ENCODE measurements around the gene TRIML1. TPM values are rescaled to one million over a fixed set of nuclear protein-coding genes. Genes with fewer than 3 reads are reported as not detected.

The TRIML1 gene
- total and polyA plus RNA-seq, 2 donors (not counting 1 experiment from before 2014, with no cell fraction given), result not detected

DNA sequence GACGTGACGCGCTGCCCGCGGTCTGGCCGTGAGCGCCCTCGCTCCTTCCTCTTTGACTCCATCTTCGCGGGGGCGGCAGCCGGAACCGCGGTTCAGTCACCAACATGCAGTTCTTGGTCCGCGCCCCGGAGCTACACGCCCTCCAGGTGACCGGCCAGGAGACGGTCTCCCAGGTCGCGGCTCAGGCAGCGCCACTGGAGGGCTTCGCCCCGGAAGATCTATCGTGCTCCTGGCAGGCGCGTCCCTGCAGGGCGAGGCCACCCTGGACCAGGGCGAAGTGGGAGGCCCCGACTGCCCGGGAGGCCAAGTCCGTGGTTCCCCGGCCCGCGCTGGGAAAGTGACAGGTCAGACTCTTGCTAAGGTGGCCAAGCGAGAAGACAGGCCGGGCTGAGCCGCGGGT lies 32.8 kb upstream of the TRIML1 start:
- no peaks in the 10 kb centered on the region for H4K20me1 ChIP-seq (ENCODE audit: control insufficient read depth, insufficient read depth, low read length, poor library complexity, severe bottlenecking)
- intact Hi-C loops (cut with micrococcal nuclease), result no loop called here
- DNase-seq (no peak), ATAC-seq (ENCODE audit: low read depth) (no peak)
- peaks cover 0 to 13% (median 2%) of the 10 kb centered on the region in 3 donors for H3K9me3 ChIP-seq (ENCODE audit: control extremely low read depth in 1 of 3, control insufficient read depth in 2 of 3, insufficient read depth in 1 of 3, low read length in 2 of 3)
- no peaks in the 10 kb centered on the region for H3K79me2 ChIP-seq (ENCODE audit: control insufficient read depth, insufficient read depth, low read length)
- H3K9ac ChIP-seq (ENCODE audit: low read length), result no peak overlapping the region
- H3K27me3 ChIP-seq (replicated peaks in 1 of 4; ENCODE audit: control extremely low read depth in 1 of 4, control insufficient read depth in 3 of 4, insufficient read depth in 4 of 4, low read length in 3 of 4), result no peaks in the 10 kb centered on the region
- Mint-ChIP-seq H3K4me1 (no peaks in the 10 kb centered on the region), H3K9me3 (ENCODE audit: insufficient read depth) (peaks cover 5% of the 10 kb centered on the region), H3K27me3 (no peaks in the 10 kb centered on the region), H3K4me3 (no peak overlapping the region), H3K27ac (no peak overlapping the region)
- ChIA-PET CTCF (no interaction called here), POLR2A (no interaction called here)
- 97% methylated on average over 40 of the region's 40 CpGs for WGBS (ENCODE audit: insufficient coverage)
- H3K36me3 ChIP-seq (replicated peaks in 1 of 2; ENCODE audit: control extremely low read depth in 1 of 2, control insufficient read depth in 1 of 2, extremely low read depth in 1 of 2, insufficient read depth in 2 of 2, low read length in 1 of 2), result no peaks in the 10 kb centered on the region
- H3K4me2 ChIP-seq (replicated peaks; ENCODE audit: low read depth, low read length, poor library complexity, severe bottlenecking), result no peak overlapping the region
- H3K4me1 ChIP-seq (ENCODE audit: control insufficient read depth in 2 of 2, insufficient read depth in 2 of 2, low read length in 2 of 2), result no peaks in the 10 kb centered on the region
- no peak for TF ChIP-seq EZH2 (IDR thresholded peaks at IDR 0.05; ENCODE audit: borderline replicate concordance, insufficient read depth, low read depth, low read length, poor library complexity, severe bottlenecking)
- TF ChIP-seq, protein P1, sequence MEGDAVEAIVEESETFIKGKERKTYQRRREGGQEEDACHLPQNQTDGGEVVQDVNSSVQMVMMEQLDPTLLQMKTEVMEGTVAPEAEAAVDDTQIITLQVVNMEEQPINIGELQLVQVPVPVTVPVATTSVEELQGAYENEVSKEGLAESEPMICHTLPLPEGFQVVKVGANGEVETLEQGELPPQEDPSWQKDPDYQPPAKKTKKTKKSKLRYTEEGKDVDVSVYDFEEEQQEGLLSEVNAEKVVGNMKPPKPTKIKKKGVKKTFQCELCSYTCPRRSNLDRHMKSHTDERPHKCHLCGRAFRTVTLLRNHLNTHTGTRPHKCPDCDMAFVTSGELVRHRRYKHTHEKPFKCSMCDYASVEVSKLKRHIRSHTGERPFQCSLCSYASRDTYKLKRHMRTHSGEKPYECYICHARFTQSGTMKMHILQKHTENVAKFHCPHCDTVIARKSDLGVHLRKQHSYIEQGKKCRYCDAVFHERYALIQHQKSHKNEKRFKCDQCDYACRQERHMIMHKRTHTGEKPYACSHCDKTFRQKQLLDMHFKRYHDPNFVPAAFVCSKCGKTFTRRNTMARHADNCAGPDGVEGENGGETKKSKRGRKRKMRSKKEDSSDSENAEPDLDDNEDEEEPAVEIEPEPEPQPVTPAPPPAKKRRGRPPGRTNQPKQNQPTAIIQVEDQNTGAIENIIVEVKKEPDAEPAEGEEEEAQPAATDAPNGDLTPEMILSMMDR (IDR thresholded peaks at IDR 0.05), result no peak
- H2AFZ ChIP-seq (ENCODE audit: insufficient read depth, low read depth, low read length, poor library complexity, severe bottlenecking), result no peak overlapping the region
- no peak overlapping the region for H3K4me3 ChIP-seq (ENCODE audit: control extremely low read depth in 1 of 5, extremely low read depth in 1 of 5, insufficient read depth in 1 of 5, low read depth in 2 of 5, low read length in 4 of 5)
- H3K27ac ChIP-seq (ENCODE audit: low read length in 2 of 2), result no peak overlapping the region

DNA sequence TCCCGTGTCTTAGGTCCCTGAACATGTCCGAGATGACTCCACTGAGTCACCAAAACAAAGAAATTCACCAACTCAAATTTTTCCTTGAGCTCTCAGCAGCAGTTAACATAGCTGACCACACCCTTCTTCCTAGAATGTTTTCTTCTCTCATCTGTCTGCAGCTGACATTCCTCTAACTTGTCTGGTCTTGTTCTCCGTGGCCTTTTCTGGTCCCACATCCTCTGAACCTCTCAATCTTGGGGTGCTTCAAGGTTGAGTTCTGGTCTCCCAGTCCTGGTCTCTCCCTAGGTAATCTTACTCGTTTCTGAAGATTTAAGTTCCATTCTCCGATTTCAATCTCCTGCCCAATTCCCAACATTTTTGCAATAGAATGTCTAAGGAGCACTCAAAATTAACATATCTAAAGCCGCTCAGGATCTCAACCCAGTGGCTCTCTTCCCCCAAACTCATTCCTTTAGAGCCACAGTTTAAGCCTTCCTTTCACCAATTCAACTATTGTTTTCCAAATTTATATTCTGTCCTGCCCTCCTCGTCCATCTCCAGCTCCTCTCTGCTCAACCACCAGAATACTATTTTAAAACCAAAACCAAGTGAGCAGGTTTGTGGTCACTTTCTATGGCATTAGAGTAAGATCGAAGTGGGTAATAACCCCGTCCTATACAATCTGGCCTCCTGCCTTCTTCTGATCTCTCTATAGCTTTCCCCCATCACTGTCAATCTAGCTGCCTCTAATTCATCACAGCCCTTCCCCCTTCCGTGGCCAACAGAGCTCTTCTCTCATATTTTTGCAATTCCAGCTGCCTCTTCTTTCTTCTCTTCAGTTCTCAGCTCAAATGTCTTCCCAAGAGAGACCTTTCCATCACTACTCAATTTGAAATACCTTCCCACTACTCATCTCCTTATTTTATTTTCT lies 31.1 kb upstream of the TRIML1 start:
- Histone ChIP-seq H3K79me2 (ENCODE audit: control insufficient read depth, insufficient read depth, low read length) (no peaks in the 10 kb centered on the region), H4K20me1 (ENCODE audit: control insufficient read depth, insufficient read depth, low read length, poor library complexity, severe bottlenecking) (no peaks in the 10 kb centered on the region), H3K4me1 (ENCODE audit: control insufficient read depth in 2 of 2, insufficient read depth in 2 of 2, low read length in 2 of 2) (no peaks in the 10 kb centered on the region), H3K27me3 (replicated peaks in 1 of 4; ENCODE audit: control extremely low read depth in 1 of 4, control insufficient read depth in 3 of 4, insufficient read depth in 4 of 4, low read length in 3 of 4) (no peaks in the 10 kb centered on the region), H2AFZ (ENCODE audit: insufficient read depth, low read depth, low read length, poor library complexity, severe bottlenecking) (no peak overlapping the region), H3K9ac (ENCODE audit: low read length) (no peak overlapping the region), H3K4me3 (ENCODE audit: control extremely low read depth in 1 of 5, extremely low read depth in 1 of 5, insufficient read depth in 1 of 5, low read depth in 2 of 5, low read length in 4 of 5) (no peak overlapping the region), H3K27ac (ENCODE audit: low read length in 2 of 2) (no peak overlapping the region), H3K9me3 (ENCODE audit: control extremely low read depth in 1 of 3, control insufficient read depth in 2 of 3, insufficient read depth in 1 of 3, low read length in 2 of 3) (peaks cover 0 to 20% (median 2%) of the 10 kb centered on the region in 3 donors), H3K4me2 (replicated peaks; ENCODE audit: low read depth, low read length, poor library complexity, severe bottlenecking) (no peak overlapping the region), H3K36me3 (replicated peaks in 1 of 2; ENCODE audit: control extremely low read depth in 1 of 2, control insufficient read depth in 1 of 2, extremely low read depth in 1 of 2, insufficient read depth in 2 of 2, low read length in 1 of 2) (no peaks in the 10 kb centered on the region)
- intact Hi-C loops (cut with micrococcal nuclease), result no loop called here
- CTCF ChIA-PET, result no interaction called here
- H3K9me3 Mint-ChIP-seq (ENCODE audit: insufficient read depth), result peaks cover 5% of the 10 kb centered on the region
- H3K27ac Mint-ChIP-seq, result no peak overlapping the region
- H3K4me1 Mint-ChIP-seq, result no peaks in the 10 kb centered on the region
- ATAC-seq (ENCODE audit: low read depth), result no peak
- WGBS (ENCODE audit: insufficient coverage), result 44% methylated on average over 10 of the region's 10 CpGs
- DNase-seq, result no peak
- POLR2A ChIA-PET, result no interaction called here
- no peak overlapping the region for H3K4me3 Mint-ChIP-seq
- no peak for TF ChIP-seq EZH2 (IDR thresholded peaks at IDR 0.05; ENCODE audit: borderline replicate concordance, insufficient read depth, low read depth, low read length, poor library complexity, severe bottlenecking)
- TF ChIP-seq, protein P1 (IDR thresholded peaks at IDR 0.05), result no peak
- no peaks in the 10 kb centered on the region for H3K27me3 Mint-ChIP-seq

Data from B cell (primary cell).